GM12874 (cell line): ENCODE data around the gene PSMD6.

ENCODE experiments used
- TF ChIP-seq, protein P1 (sequence below): IDR thresholded peaks from 2 replicates; pipeline ENCODE4 v1.5.1; 2011; ENCODE audit warnings: low read depth, mild to moderate bottlenecking, control low read depth, low read length, moderate library complexity; ENCODE audit not compliant: insufficient read depth

The PSMD6 gene

DNA sequence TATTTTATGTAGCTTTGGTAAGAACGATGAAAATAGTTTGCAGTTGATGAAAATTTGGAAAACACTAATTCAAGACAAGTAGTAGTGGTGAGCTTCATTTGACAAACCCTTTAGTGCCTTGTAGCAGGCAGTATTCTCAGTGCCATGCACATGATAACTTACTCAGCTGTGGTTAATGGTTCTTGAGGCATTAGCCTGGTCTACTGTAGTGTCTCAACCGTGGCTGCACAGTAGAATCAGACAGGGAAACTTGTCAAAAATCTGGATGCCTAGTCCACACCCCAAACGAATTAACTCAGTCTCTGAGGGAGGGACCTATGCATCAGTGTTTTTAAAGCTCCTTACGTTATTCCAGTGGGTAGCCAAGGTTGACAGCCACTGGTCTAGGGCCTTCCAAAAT, 45.4 kb downstream of the PSMD6 start:
- TF ChIP-seq, protein P1, sequence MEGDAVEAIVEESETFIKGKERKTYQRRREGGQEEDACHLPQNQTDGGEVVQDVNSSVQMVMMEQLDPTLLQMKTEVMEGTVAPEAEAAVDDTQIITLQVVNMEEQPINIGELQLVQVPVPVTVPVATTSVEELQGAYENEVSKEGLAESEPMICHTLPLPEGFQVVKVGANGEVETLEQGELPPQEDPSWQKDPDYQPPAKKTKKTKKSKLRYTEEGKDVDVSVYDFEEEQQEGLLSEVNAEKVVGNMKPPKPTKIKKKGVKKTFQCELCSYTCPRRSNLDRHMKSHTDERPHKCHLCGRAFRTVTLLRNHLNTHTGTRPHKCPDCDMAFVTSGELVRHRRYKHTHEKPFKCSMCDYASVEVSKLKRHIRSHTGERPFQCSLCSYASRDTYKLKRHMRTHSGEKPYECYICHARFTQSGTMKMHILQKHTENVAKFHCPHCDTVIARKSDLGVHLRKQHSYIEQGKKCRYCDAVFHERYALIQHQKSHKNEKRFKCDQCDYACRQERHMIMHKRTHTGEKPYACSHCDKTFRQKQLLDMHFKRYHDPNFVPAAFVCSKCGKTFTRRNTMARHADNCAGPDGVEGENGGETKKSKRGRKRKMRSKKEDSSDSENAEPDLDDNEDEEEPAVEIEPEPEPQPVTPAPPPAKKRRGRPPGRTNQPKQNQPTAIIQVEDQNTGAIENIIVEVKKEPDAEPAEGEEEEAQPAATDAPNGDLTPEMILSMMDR, result no peak

DNA sequence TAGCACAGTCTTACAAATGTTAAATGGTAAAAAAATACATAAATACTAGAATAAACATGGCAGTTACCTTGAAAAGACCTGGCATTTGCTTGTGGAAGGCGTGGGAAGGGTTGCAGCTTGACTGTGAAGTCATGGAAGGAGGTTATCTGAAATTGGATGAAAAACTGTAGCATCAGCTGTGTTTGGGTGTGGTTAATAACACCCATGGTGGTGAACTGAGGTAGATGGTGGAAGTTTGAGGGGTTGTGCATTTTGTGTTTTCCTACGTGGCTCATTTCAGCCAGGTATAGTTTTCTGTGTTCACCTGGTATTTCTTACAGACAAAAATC, 46.5 kb downstream of the PSMD6 start:
- TF ChIP-seq, protein P1, result no peak

DNA sequence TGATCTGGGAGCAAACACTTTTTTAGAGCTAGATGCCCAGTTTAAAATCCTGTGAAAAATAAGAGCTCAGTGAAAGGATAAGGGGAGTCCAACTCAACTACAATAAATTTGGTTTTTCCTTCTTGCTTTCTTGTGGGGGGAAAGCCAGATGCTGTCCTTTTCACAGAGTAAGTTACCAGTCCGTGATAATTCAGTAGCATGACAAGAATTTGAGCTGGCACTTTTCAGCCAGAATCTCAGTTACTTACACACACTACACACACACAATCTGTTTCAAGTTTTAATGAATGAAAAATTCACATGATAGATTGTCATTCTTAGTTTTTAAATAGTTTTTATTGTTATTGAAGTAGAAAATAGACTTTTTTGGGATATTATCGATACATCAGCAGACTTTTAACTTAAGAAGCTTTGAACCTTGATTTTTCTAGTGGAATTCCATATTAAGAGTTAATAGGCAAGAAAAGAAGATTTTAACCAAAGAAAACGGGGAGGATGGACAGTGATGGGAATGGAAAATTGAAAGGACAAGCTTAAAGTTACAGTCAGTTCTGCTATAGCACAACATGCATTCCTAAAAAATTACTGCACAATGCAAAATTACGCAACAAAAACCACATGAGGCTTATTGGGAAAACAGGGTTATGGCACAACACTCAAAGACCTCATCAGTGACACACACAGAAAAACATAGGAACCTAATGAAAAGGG, 47.0 kb downstream of the PSMD6 start:
- TF ChIP-seq, protein P1, result no peak

DNA sequence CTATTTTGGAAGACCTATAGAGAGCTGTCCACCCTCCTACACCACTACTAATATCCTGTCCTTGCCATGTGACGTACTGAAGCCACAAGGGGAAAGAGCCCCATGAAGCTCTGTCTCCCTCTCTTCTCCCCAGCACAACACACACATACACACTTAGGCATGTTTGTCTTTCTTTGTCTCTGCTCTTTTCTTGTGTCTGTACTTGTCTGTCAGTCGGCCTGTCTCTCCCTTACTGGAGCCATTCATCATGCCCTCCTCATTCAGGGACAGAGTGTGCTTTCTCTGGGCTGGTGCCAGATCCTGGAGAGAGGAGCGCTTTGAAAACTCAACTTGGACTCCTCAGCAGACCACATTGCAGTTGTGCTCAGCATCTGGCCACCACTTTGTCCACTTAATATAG, 47.6 kb downstream of the PSMD6 start:
- TF ChIP-seq, protein P1, result no peak

DNA sequence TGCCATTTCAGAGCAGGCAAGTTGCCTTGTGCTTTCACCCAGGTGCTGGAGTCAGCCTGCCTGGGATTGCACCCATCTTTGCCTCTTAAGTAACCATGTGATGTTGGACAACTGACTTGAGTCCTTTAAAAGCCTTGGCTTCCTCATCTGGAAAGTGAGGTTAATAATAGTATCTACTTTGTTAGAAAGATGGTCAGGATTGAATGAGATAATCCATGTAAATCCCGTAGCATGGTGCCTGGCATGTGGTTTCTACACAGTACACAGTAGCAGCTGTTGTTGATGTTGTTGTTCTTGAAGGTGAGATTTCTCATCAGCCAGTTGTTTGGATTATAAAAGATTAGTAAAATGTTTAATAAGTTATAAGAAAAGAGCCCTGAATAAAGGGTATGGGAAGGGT, 48.8 kb downstream of the PSMD6 start:
- TF ChIP-seq, protein P1, result no peak

DNA sequence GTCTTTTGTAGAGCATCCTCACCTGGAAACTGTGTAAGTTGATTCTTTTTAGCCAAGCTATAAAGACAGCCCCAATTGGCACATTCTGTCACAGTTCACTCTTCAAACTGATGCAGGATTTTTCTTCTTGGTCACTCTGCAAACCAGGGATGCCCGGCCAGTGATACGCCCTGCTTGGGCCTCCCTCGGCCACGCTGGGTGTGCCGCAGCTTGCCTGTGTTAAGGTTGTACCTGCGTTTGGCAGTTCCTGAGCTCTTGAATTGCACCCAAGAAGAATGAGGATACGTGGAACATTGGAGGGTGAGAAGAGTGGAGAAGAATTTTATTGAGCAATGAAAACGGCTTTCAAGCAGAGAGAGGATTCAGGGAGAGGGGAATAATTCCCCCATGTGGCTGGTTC, 49.9 kb downstream of the PSMD6 start:
- TF ChIP-seq, protein P1, result no peak

DNA sequence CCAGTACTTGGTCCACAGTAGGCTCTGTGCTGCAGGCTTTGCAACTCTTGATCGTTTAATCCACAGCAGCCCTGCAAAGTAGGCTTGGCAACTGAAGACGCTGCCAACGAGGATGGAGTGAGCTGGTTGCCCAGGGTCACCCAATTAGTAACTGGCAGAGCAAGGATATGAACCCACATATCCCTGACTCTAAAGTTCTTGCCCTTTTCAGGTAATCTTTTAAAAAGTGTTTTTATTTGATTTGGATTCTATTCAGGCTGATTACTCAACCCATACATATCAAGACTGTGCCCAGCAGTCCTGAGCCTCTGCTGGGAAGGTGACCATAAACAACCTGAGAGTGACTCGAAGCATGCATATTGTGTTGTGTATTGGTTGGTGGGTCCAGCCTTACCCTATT, 50.3 kb downstream of the PSMD6 start:
- TF ChIP-seq, protein P1, result no peak
